Measurements from ENCODE around the gene GAB2. TPM values are rescaled to one million over a fixed set of nuclear protein-coding genes. Genes with fewer than 3 reads are reported as not detected.

GAB2 gene
- total RNA-seq, 1 experiment from 2014 or later = 10.0 TPM

- no peak overlapping the region for H3K4me3 ChIP-seq (ENCODE audit: low read depth in 2 of 2, low read length in 2 of 2)
- POLR2A ChIA-PET = no interaction called here
- ATAC-seq = no peak
- CTCF ChIA-PET = interaction anchor here (0.7 kb wide), 1 partner anchor 300 kb away, joined by 4 read pairs; no protein-coding TSS in a partner anchor
- in situ Hi-C loops (cut with HindIII; ENCODE audit: low pct_unique_long_range_greater_than_20kb, low sequenced_read_pairs) (no loop called here), intact Hi-C loops (cut with micrococcal nuclease; ENCODE audit: unreplicated experiment) (no loop called here)
- no peaks in the 10 kb centered on the region for H3K27me3 ChIP-seq (ENCODE audit: control insufficient read depth, insufficient read depth, low read length)
- no TSS peak for BruUV-seq (replicated peaks)
- H3K27ac ChIP-seq (ENCODE audit: low read length) = no peak overlapping the region
- no peaks in the 10 kb centered on the region for H3K9me3 ChIP-seq (ENCODE audit: control insufficient read depth, insufficient read depth, low read depth, low read length)
- DNase-seq (ENCODE audit: low read depth, low spot score) = no peak
- H3K36me3 ChIP-seq (ENCODE audit: control insufficient read depth, insufficient read depth, low read length) = no peaks in the 10 kb centered on the region
- TF ChIP-seq SIN3A (IDR thresholded peaks at IDR 0.05; ENCODE audit: borderline replicate concordance, insufficient read depth, low read depth, low read length) (no peak), POLR2AphosphoS5 (IDR thresholded peaks at IDR 0.05; ENCODE audit: low read depth, low read length) (no peak), REST (IDR thresholded peaks at IDR 0.05; ENCODE audit: insufficient read depth in 1 of 2, low read depth in 2 of 2, low read length in 1 of 2) (no peak)
- no peaks in the 10 kb centered on the region for H3K4me1 ChIP-seq (ENCODE audit: control insufficient read depth, insufficient read depth, low read length)
Observed at GRCh38 chr11:78265326-78265725, 152.3 kb downstream of the GAB2 start.

GRCh38 chr11:78262691-78263090 is 154.9 kb downstream of the GAB2 start:
- intact Hi-C loops (cut with micrococcal nuclease; ENCODE audit: unreplicated experiment) (no loop called here), in situ Hi-C loops (cut with HindIII; ENCODE audit: low pct_unique_long_range_greater_than_20kb, low sequenced_read_pairs) (no loop called here)
- POLR2A ChIA-PET = no interaction called here
- no TSS peak for BruUV-seq (replicated peaks)
- no peaks in the 10 kb centered on the region for H3K36me3 ChIP-seq (ENCODE audit: control insufficient read depth, insufficient read depth, low read length)
- no peak overlapping the region for H3K27ac ChIP-seq (ENCODE audit: low read length)
- DNase-seq (ENCODE audit: low read depth, low spot score) = no peak
- ATAC-seq = 0 out of 2 replicates have a peak, but pooled peaks have one; percentile 36
- CTCF ChIA-PET = no interaction called here
- no peaks in the 10 kb centered on the region for H3K4me1 ChIP-seq (ENCODE audit: control insufficient read depth, insufficient read depth, low read length)
- TF ChIP-seq SIN3A (IDR thresholded peaks at IDR 0.05; ENCODE audit: borderline replicate concordance, insufficient read depth, low read depth, low read length) (no peak), TCF7L2 (IDR thresholded peaks at IDR 0.05; ENCODE audit: low read depth, low read length) (no peak), REST (IDR thresholded peaks at IDR 0.05; ENCODE audit: insufficient read depth in 1 of 2, low read depth in 2 of 2, low read length in 1 of 2) (no peak), CTCF (IDR thresholded peaks at IDR 0.05) (no peak), POLR2AphosphoS5 (IDR thresholded peaks at IDR 0.05; ENCODE audit: low read depth, low read length) (no peak)
- H3K27me3 ChIP-seq (ENCODE audit: control insufficient read depth, insufficient read depth, low read length) = no peaks in the 10 kb centered on the region
- no peaks in the 10 kb centered on the region for H3K9me3 ChIP-seq (ENCODE audit: control insufficient read depth, insufficient read depth, low read depth, low read length)
- H3K4me3 ChIP-seq (ENCODE audit: low read depth in 2 of 2, low read length in 2 of 2) = no peak overlapping the region
